T-helper 17 cell (primary cell): ENCODE measurements around the gene RUNX2. TPM values are rescaled to one million over a fixed set of nuclear protein-coding genes. Genes with fewer than 3 reads are reported as not detected.

ENCODE experiments used
- ATAC-seq: fragments of 150-1000 bp; cut with Tn5 transposase; 2 replicates; pipeline ENCODE4 v1.10.0; 2021; ENCODE audit warnings: mild to moderate bottlenecking, moderate library complexity
- DNase-seq, 3 donors: peaks; one replicate each; pipeline versions ENCODE4 v3.0.0 to v3.0.0-alpha.2; 2020 to 2021
- H3K9me3 ChIP-seq: one replicate; pipeline ENCODE4 v1.7.0; 2013; ENCODE audit warnings: low read length, mild to moderate bottlenecking; ENCODE audit not compliant: control insufficient read depth, poor library complexity, severe bottlenecking
- H3K27ac Mint-ChIP-seq: one replicate; pipeline ENCODE4 v1.8.0; 2022; ENCODE audit warnings: mild to moderate bottlenecking, moderate library complexity, mixed read lengths
- H3K27me3 Mint-ChIP-seq: one replicate; pipeline ENCODE4 v1.8.0; 2022; ENCODE audit warnings: mixed read lengths
- H3K36me3 Mint-ChIP-seq: one replicate; pipeline ENCODE4 v1.8.0; 2022; ENCODE audit warnings: low read depth, mixed read lengths
- H3K4me1 Mint-ChIP-seq: one replicate; pipeline ENCODE4 v1.8.0; 2022; ENCODE audit warnings: mild to moderate bottlenecking, mixed read lengths
- H3K4me3 Mint-ChIP-seq: one replicate; pipeline ENCODE4 v1.8.0; 2022; ENCODE audit warnings: mild to moderate bottlenecking, moderate library complexity, mixed read lengths
- total RNA-seq, 4 donors: library from RNA in 2 of 4; stranded (reverse) in 2 of 4; gene quantifications; one replicate each; pipeline ENCODE4 v1.2.3 and lab custom pipeline; 2022 to 2026

Gene RUNX2
- total RNA-seq, 2 donors from 2014 or later, result 47.6 to 50.8 TPM

DNA sequence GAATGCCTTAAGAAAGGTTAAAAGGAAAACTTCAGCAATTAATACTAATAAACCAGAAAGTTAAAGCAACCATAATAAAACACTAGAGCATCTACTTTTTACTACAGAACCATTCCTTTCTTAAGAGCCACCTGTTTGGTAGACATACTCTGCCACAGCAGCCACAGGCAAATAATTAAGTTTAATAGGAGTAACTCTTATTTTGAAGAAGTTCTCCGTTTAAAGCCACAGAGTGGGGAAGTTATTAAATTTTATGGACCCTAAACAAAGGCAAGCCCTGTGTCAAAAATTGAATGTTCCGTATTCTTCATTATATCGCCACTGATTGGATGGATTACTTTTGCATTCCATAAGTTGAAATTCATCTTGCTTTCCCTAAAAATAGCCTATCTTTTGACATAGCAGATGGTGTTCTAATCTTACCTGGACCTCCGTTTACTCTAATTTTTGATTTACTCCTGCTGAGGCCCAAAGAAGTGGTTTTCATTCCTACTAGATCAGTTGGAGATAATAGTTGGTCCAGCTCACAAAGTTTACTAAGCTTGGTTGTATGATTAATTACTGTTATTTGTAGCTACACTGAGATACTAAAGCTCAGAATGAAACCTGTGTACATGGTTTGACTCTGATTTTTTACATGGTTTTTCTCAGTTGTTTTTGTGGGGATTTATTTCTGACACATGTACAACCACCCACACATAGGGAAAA, 190.0 kb downstream of the RUNX2 start:
- no peaks in the 10 kb centered on the region for H3K9me3 ChIP-seq
- no peak for DNase-seq
- no peak for ATAC-seq
- H3K4me1 Mint-ChIP-seq, result peaks cover 32% of the 10 kb centered on the region
- no peak overlapping the region for H3K27ac Mint-ChIP-seq
- H3K36me3 Mint-ChIP-seq, result peaks cover 4% of the 10 kb centered on the region
- H3K4me3 Mint-ChIP-seq, result no peak overlapping the region
- no peaks in the 10 kb centered on the region for H3K27me3 Mint-ChIP-seq

DNA sequence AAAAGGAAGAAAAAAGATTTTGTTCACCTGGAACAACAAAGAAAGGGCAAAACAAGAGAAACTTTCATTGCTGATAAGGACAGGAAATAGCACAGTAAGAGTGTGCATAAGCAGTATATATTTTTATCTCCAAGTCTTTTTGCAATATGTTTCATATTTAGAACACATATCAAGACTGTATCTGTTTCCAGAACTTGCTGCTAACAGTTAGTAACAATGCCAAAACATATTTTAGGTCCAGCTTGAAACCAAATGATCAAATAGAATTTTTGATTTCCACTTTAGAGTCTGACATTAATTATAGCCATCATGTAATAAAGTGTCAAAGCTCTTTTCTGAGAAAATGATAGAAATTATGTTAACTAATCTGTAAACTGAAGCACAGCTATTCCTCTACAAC, 193.1 kb downstream of the RUNX2 start:
- no peak overlapping the region for H3K27ac Mint-ChIP-seq
- no peaks in the 10 kb centered on the region for H3K36me3 Mint-ChIP-seq
- no peak for ATAC-seq
- H3K9me3 ChIP-seq, result no peaks in the 10 kb centered on the region
- H3K4me1 Mint-ChIP-seq, result peaks cover 31% of the 10 kb centered on the region
- no peak overlapping the region for H3K4me3 Mint-ChIP-seq
- no peak for DNase-seq
- no peaks in the 10 kb centered on the region for H3K27me3 Mint-ChIP-seq

GRCh38 chr6:45522486-45522885, 194.4 kb downstream of the RUNX2 start:
- DNase-seq (no peak), ATAC-seq (no peak)
- Mint-ChIP-seq H3K27ac (peak overlapping the region; percentile 37), H3K27me3 (no peaks in the 10 kb centered on the region), H3K36me3 (peaks cover 5% of the 10 kb centered on the region), H3K4me3 (no peak overlapping the region), H3K4me1 (peaks cover 30% of the 10 kb centered on the region)
- no peaks in the 10 kb centered on the region for H3K9me3 ChIP-seq

DNA sequence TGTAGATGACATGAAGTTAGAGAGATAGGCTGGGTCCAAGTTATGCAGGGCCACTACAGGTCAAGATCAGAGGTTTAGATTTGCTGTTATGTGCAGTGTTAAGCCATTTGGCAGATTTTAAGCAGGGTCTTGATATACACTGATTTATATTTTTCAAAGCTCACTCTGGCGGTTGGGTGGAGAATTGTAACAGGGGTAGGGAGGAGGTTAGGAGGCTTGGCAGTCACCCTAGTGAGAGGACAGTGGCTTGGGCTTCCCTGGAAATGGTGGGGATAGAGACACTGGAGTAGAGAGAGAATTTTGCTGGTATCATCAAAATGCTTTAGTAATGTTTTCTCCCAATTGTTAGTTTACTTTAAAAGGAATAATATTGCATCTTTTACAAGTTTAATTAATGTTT, 199.1 kb downstream of the RUNX2 start:
- DNase-seq, result no peak
- no peak for ATAC-seq
- H3K9me3 ChIP-seq, result no peaks in the 10 kb centered on the region
- peaks cover 9% of the 10 kb centered on the region for H3K36me3 Mint-ChIP-seq
- H3K27me3 Mint-ChIP-seq, result no peaks in the 10 kb centered on the region
- peak overlapping the region; percentile 1 for H3K27ac Mint-ChIP-seq
- H3K4me1 Mint-ChIP-seq, result peaks cover 19% of the 10 kb centered on the region
- no peak overlapping the region for H3K4me3 Mint-ChIP-seq

DNA sequence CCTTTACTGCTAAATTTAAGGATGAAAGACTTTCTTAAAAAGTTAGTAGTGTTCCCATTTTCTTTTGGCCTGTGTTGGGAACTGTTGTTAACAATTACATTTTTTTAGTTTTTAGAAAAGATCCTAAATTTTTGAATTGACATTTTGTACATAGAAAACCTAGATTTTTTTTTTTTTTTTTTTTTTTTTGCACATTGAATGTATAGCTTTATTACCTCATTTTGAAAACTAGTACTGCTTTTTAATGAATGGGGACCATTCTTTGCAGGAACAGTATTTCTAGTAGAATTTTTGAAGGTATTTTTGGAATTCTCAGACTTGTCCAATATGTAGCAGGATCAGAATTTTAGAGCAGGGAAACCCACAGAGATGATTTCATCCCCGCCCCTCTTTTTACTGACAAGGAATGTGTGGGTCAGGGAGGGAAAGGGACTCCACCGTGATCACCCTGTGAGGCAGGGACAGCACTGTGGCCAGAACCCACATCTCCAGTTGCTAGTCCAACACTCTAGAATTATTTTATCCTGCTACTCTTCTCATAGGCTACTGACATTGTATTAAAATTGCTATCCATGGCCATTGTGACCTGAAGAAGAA, 204.0 kb downstream of the RUNX2 start:
- H3K9me3 ChIP-seq, result no peaks in the 10 kb centered on the region
- peaks cover 32% of the 10 kb centered on the region for H3K4me1 Mint-ChIP-seq
- peak overlapping the region; percentile 57 for H3K27ac Mint-ChIP-seq
- DNase-seq (no peak), ATAC-seq (no peak)
- no peak overlapping the region for H3K4me3 Mint-ChIP-seq
- H3K27me3 Mint-ChIP-seq, result no peaks in the 10 kb centered on the region
- peaks cover 15% of the 10 kb centered on the region for H3K36me3 Mint-ChIP-seq

DNA sequence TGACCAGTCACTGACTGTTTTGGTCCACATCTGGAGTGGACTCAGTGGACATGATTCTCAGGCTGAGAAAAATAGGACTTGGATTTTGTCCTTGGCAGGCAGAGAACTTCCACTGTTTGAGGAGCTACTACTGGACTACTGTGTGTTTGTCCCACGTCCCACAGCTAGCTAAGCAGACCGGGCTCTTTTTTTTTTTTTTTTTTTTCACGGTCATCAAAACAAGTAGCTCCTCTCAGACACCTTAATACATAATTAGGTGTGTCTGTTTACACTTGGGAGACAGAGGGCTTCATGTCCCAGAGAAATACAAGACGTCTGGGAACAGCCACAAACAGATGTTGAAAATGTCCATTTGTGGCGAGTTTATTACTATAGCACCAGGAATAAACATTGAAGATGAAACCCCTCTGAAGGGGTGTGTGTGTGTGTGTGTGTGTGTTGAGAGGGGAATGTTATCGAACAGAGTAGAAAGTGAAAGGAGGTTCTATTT, 204.6 kb downstream of the RUNX2 start:
- Mint-ChIP-seq H3K27ac (peak overlapping the region; percentile 57), H3K36me3 (peaks cover 11% of the 10 kb centered on the region), H3K4me3 (no peak overlapping the region), H3K4me1 (peaks cover 34% of the 10 kb centered on the region), H3K27me3 (no peaks in the 10 kb centered on the region)
- no peak for ATAC-seq
- no peak for DNase-seq
- H3K9me3 ChIP-seq, result no peaks in the 10 kb centered on the region

DNA sequence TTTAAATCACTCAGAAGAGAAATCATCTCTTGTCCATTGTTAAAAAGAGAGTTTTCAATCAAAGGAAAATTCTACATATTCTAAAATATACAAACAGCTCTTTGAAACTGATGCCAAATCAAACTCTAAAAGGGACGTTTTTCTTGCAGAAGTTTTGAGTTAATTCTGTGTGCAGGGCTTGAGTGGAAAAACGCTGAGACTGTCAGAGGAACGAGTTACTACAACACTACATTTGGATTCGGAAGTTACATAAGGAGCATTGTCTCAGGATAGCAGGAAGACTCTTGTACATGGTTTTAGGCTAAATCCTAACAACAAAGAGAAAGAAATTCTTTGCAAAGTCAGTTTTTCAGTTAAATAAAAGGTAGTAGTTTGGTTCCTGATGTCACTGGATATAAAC, 205.3 kb downstream of the RUNX2 start:
- no peak overlapping the region for H3K4me3 Mint-ChIP-seq
- H3K36me3 Mint-ChIP-seq, result peaks cover 11% of the 10 kb centered on the region
- no peaks in the 10 kb centered on the region for H3K9me3 ChIP-seq
- DNase-seq (no peak), ATAC-seq (no peak)
- peaks cover 36% of the 10 kb centered on the region for H3K4me1 Mint-ChIP-seq
- H3K27me3 Mint-ChIP-seq, result no peaks in the 10 kb centered on the region
- H3K27ac Mint-ChIP-seq, result peak overlapping the region; percentile 57

GRCh38 chr6:45535933-45536332, 207.8 kb downstream of the RUNX2 start:
- no peaks in the 10 kb centered on the region for H3K9me3 ChIP-seq
- no peak overlapping the region for H3K27ac Mint-ChIP-seq
- ATAC-seq, result no peak
- H3K36me3 Mint-ChIP-seq, result peaks cover 13% of the 10 kb centered on the region
- no peak overlapping the region for H3K4me3 Mint-ChIP-seq
- no peak for DNase-seq
- H3K4me1 Mint-ChIP-seq, result peaks cover 44% of the 10 kb centered on the region
- H3K27me3 Mint-ChIP-seq, result no peaks in the 10 kb centered on the region

DNA sequence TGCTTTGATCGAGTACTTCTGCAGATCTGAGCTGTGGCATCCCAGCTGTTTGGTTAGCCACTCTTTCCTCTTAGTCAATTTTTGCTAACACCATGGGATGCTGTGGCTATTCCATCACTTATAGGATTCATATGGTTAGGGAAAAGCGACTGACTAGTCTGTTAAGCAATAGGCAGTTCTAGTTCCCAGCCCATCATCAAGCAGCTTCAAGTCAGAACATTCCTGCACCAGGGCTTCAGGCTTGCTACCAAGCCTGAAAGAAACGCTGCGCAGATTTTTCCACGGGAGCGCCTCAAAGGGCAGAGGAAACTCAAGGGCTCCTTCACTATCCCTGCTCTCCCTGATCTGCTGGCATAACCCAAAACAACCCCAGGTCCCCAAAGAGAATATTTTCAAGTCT, 209.4 kb downstream of the RUNX2 start:
- no peak overlapping the region for H3K27ac Mint-ChIP-seq
- no peaks in the 10 kb centered on the region for H3K27me3 Mint-ChIP-seq
- no peak for ATAC-seq
- H3K4me1 Mint-ChIP-seq, result peaks cover 42% of the 10 kb centered on the region
- DNase-seq, result no peak
- no peak overlapping the region for H3K4me3 Mint-ChIP-seq
- H3K9me3 ChIP-seq, result no peaks in the 10 kb centered on the region
- H3K36me3 Mint-ChIP-seq, result peaks cover 13% of the 10 kb centered on the region

- Mint-ChIP-seq H3K4me3 (no peak overlapping the region), H3K27me3 (no peaks in the 10 kb centered on the region), H3K36me3 (peaks cover 13% of the 10 kb centered on the region), H3K27ac (no peak overlapping the region), H3K4me1 (peaks cover 34% of the 10 kb centered on the region)
- ATAC-seq (no peak), DNase-seq (no peak)
- no peaks in the 10 kb centered on the region for H3K9me3 ChIP-seq
Observed at GRCh38 chr6:45538641-45539547, 210.8 kb downstream of the RUNX2 start.

DNA sequence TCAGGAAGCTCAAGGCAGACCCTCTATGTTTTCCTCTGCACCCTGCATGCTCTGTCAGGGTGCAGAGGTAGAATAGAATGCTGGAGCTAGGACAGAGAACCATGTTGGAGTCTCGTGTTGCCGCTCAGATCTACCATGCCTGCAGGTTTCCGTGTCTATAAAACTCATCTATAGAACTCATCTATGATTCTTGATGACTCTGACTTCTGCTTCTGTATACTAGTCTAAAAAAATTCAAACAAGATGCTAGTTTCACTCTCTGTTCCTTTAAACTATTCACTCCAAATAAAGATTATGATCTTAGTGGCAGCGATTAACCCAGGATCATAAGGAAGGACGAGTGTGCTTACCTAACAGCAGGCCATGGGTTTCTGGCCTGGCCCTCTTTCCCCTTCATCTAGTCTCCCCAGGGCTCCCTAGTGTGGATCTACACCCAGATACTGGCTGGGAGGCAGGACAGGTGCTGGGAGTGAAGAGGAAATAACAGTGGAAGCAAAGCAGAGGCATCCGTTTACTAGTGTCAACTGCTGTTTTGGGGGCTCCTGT, 212.3 kb downstream of the RUNX2 start:
- ATAC-seq, result no peak
- H3K27me3 Mint-ChIP-seq, result no peaks in the 10 kb centered on the region
- H3K4me1 Mint-ChIP-seq, result peaks cover 28% of the 10 kb centered on the region
- H3K27ac Mint-ChIP-seq, result no peak overlapping the region
- H3K4me3 Mint-ChIP-seq, result no peak overlapping the region
- H3K36me3 Mint-ChIP-seq, result peaks cover 8% of the 10 kb centered on the region
- no peaks in the 10 kb centered on the region for H3K9me3 ChIP-seq
- DNase-seq, result no peak

DNA sequence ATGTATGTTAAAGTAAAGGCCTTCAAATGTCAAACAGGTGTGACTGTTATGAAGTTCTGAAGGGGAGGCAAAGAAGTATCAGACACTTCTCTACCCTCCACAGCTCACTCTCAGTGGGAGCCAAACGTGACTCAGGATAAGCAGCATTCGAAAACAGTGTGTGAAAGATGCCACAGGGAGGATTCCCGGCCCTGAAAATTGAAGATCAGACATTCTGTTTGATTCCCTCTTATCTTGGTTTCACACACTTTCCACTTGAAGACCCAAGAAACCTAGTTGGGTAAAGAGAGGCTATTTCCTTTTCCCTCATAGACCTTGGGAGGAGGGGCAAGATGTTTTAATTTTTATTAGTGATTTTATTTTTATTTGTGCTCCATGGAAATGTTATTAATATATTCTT, 213.8 kb downstream of the RUNX2 start:
- Mint-ChIP-seq H3K4me1 (peaks cover 22% of the 10 kb centered on the region), H3K4me3 (no peak overlapping the region), H3K27ac (peak overlapping the region; percentile 6), H3K27me3 (no peaks in the 10 kb centered on the region), H3K36me3 (peaks cover 10% of the 10 kb centered on the region)
- no peaks in the 10 kb centered on the region for H3K9me3 ChIP-seq
- DNase-seq (no peak), ATAC-seq (no peak)
